Gastrocnemius medialis (tissue), 4 donors: ENCODE results near the gene LHX2.

Source experiments
- CTCF ChIP-seq, 5 experiments: fragments of 450-650 bp in 3 of 5; fragments of 200-600 bp in 2 of 5; sonication (generic) in 2 of 5; IDR thresholded peaks in 4 of 5; conservative IDR thresholded peaks in 1 of 5; 1 replicate in 4 of 5; 2 replicates in 1 of 5; pipeline ENCODE4 v1.5.1; 2016 to 2019; ENCODE audit warnings: antibody characterized with exemption in 5 of 5, mild to moderate bottlenecking in 3 of 5, moderate library complexity in 3 of 5
- POLR2A ChIP-seq, 2 donors: fragments of 450-650 bp; IDR thresholded peaks; one replicate each; pipeline ENCODE4 v1.6.1; 2017; ENCODE audit warnings: antibody characterized with exemption in 2 of 2, mild to moderate bottlenecking in 2 of 2, moderate library complexity in 2 of 2

- no peak for TF ChIP-seq POLR2A (IDR thresholded peaks at IDR 0.05)
- no peak for TF ChIP-seq CTCF (IDR thresholded peaks at IDR 0.05 in 4 of 5, conservative IDR thresholded peaks at IDR 0.05 in 1 of 5)
Observed at GRCh38 chr9:124054582-124055227, 43.1 kb downstream of the LHX2 start.
